ENCODE measurements around the gene SPAG16.

Gene SPAG16

GRCh38 chr2:214104967-214105366, 820.7 kb downstream of the SPAG16 start:
- ATAC-seq (replicated peaks) (no peak), DNase-seq (no peak)
- Mint-ChIP-seq H3K9me3 (peaks cover 6 to 9% of the 10 kb centered on the region in 2 donors), H3K27me3 (no peaks in the 10 kb centered on the region), H3K27ac (no peak overlapping the region), H3K4me3 (no peak overlapping the region), H3K36me3 (ENCODE audit: insufficient read depth) (no peaks in the 10 kb centered on the region), H3K4me1 (ENCODE audit: low read depth in 2 of 2) (no peaks in the 10 kb centered on the region)

- no peaks in the 10 kb centered on the region for H3K36me3 Mint-ChIP-seq (ENCODE audit: insufficient read depth)
- ATAC-seq (replicated peaks) (no peak), DNase-seq (no peak)
- H3K27ac Mint-ChIP-seq: no peak overlapping the region
- H3K27me3 Mint-ChIP-seq: no peaks in the 10 kb centered on the region
- peaks cover 8 to 9% of the 10 kb centered on the region in 2 donors for H3K9me3 Mint-ChIP-seq
- no peak overlapping the region for H3K4me3 Mint-ChIP-seq
- H3K4me1 Mint-ChIP-seq (ENCODE audit: low read depth in 2 of 2): no peaks in the 10 kb centered on the region
These were observed 823.5 kb downstream of the SPAG16 start for GRCh38 chr2:214107726-214108125.

GRCh38 chr2:214108598-214108997, 824.3 kb downstream of the SPAG16 start:
- no peaks in the 10 kb centered on the region for H3K4me1 Mint-ChIP-seq (ENCODE audit: low read depth in 2 of 2)
- DNase-seq (no peak), ATAC-seq (replicated peaks) (no peak)
- H3K27ac Mint-ChIP-seq: no peak overlapping the region
- no peaks in the 10 kb centered on the region for H3K27me3 Mint-ChIP-seq
- no peak overlapping the region for H3K4me3 Mint-ChIP-seq
- no peaks in the 10 kb centered on the region for H3K36me3 Mint-ChIP-seq (ENCODE audit: insufficient read depth)
- peaks cover 6 to 9% of the 10 kb centered on the region in 2 donors for H3K9me3 Mint-ChIP-seq

GRCh38 chr2:214117054-214117453, 832.8 kb downstream of the SPAG16 start:
- no peaks in the 10 kb centered on the region for H3K4me1 Mint-ChIP-seq (ENCODE audit: low read depth in 2 of 2)
- no peaks in the 10 kb centered on the region for H3K27me3 Mint-ChIP-seq
- no peak for ATAC-seq (replicated peaks)
- no peaks in the 10 kb centered on the region for H3K36me3 Mint-ChIP-seq (ENCODE audit: insufficient read depth)
- H3K4me3 Mint-ChIP-seq: no peak overlapping the region
- no peak for DNase-seq
- H3K9me3 Mint-ChIP-seq: peaks cover 9 to 18% of the 10 kb centered on the region in 2 donors
- no peak overlapping the region for H3K27ac Mint-ChIP-seq

- no peak for ATAC-seq (replicated peaks)
- no peak overlapping the region for H3K4me3 Mint-ChIP-seq
- H3K27ac Mint-ChIP-seq: no peak overlapping the region
- H3K9me3 Mint-ChIP-seq: peaks cover 0 to 1% of the 10 kb centered on the region in 2 donors
- no peaks in the 10 kb centered on the region for H3K27me3 Mint-ChIP-seq
- no peaks in the 10 kb centered on the region for H3K4me1 Mint-ChIP-seq (ENCODE audit: low read depth in 2 of 2)
- peaks cover 3% of the 10 kb centered on the region for H3K36me3 Mint-ChIP-seq (ENCODE audit: insufficient read depth)
- no peak for DNase-seq
These were observed 841.9 kb downstream of the SPAG16 start for GRCh38 chr2:214126135-214126534.

GRCh38 chr2:214127170-214127569, 842.9 kb downstream of the SPAG16 start:
- no peak overlapping the region for H3K27ac Mint-ChIP-seq
- ATAC-seq (replicated peaks) (no peak), DNase-seq (no peak)
- no peaks in the 10 kb centered on the region for H3K27me3 Mint-ChIP-seq
- peaks cover 3% of the 10 kb centered on the region for H3K36me3 Mint-ChIP-seq (ENCODE audit: insufficient read depth)
- H3K9me3 Mint-ChIP-seq: peaks cover under 1 to 1% of the 10 kb centered on the region in 2 donors
- no peak overlapping the region for H3K4me3 Mint-ChIP-seq
- H3K4me1 Mint-ChIP-seq (ENCODE audit: low read depth in 2 of 2): no peaks in the 10 kb centered on the region

GRCh38 chr2:214127571-214127970, 843.3 kb downstream of the SPAG16 start:
- H3K9me3 Mint-ChIP-seq: peaks cover 1 to 5% of the 10 kb centered on the region in 2 donors
- H3K27me3 Mint-ChIP-seq: no peaks in the 10 kb centered on the region

GRCh38 chr2:214128040-214128439, 843.8 kb downstream of the SPAG16 start:
- no peaks in the 10 kb centered on the region for H3K27me3 Mint-ChIP-seq
- no peaks in the 10 kb centered on the region for H3K4me1 Mint-ChIP-seq (ENCODE audit: low read depth in 2 of 2)
- peaks cover 1 to 7% of the 10 kb centered on the region in 2 donors for H3K9me3 Mint-ChIP-seq
- DNase-seq: no peak
- no peak for ATAC-seq (replicated peaks)
- H3K36me3 Mint-ChIP-seq (ENCODE audit: insufficient read depth): peaks cover 3% of the 10 kb centered on the region
- H3K27ac Mint-ChIP-seq: no peak overlapping the region
- H3K4me3 Mint-ChIP-seq: no peak overlapping the region

More at GRCh38 chr2:214127571-214127970, 843.3 kb downstream of the SPAG16 start:
- H3K4me1 Mint-ChIP-seq (ENCODE audit: low read depth in 2 of 2): no peaks in the 10 kb centered on the region
- H3K27ac Mint-ChIP-seq: no peak overlapping the region
- H3K4me3 Mint-ChIP-seq: no peak overlapping the region
- peaks cover 3% of the 10 kb centered on the region for H3K36me3 Mint-ChIP-seq (ENCODE audit: insufficient read depth)
- no peak for DNase-seq
- ATAC-seq (replicated peaks): no peak

- Mint-ChIP-seq H3K4me3 (no peak overlapping the region), H3K36me3 (ENCODE audit: insufficient read depth) (peaks cover 3% of the 10 kb centered on the region), H3K4me1 (ENCODE audit: low read depth in 2 of 2) (no peaks in the 10 kb centered on the region), H3K9me3 (peaks cover 1 to 7% of the 10 kb centered on the region in 2 donors), H3K27ac (no peak overlapping the region), H3K27me3 (no peaks in the 10 kb centered on the region)
- ATAC-seq (replicated peaks) (no peak), DNase-seq (no peak)
These were observed 845.9 kb downstream of the SPAG16 start for GRCh38 chr2:214130114-214130513.

GRCh38 chr2:214135966-214136365, 851.7 kb downstream of the SPAG16 start:
- H3K4me3 Mint-ChIP-seq: no peak overlapping the region
- H3K4me1 Mint-ChIP-seq (ENCODE audit: low read depth in 2 of 2): no peaks in the 10 kb centered on the region
- ATAC-seq (replicated peaks) (no peak), DNase-seq (no peak)
- H3K36me3 Mint-ChIP-seq (ENCODE audit: insufficient read depth): no peaks in the 10 kb centered on the region
- no peak overlapping the region for H3K27ac Mint-ChIP-seq
- H3K9me3 Mint-ChIP-seq: peaks cover 0 to 7% of the 10 kb centered on the region in 2 donors
- no peaks in the 10 kb centered on the region for H3K27me3 Mint-ChIP-seq

- no peak overlapping the region for H3K4me3 Mint-ChIP-seq
- H3K4me1 Mint-ChIP-seq (ENCODE audit: low read depth in 2 of 2): no peaks in the 10 kb centered on the region
- H3K27me3 Mint-ChIP-seq: no peaks in the 10 kb centered on the region
- no peaks in the 10 kb centered on the region for H3K9me3 Mint-ChIP-seq
- H3K27ac Mint-ChIP-seq: no peak overlapping the region
- DNase-seq (no peak), ATAC-seq (replicated peaks) (no peak)
- no peaks in the 10 kb centered on the region for H3K36me3 Mint-ChIP-seq (ENCODE audit: insufficient read depth)
These were observed 854.5 kb downstream of the SPAG16 start for GRCh38 chr2:214138779-214139178.

- Mint-ChIP-seq H3K4me3 (no peak overlapping the region), H3K4me1 (ENCODE audit: low read depth in 2 of 2) (no peaks in the 10 kb centered on the region), H3K27ac (no peak overlapping the region), H3K36me3 (ENCODE audit: insufficient read depth) (no peaks in the 10 kb centered on the region), H3K27me3 (no peaks in the 10 kb centered on the region), H3K9me3 (no peaks in the 10 kb centered on the region)
- ATAC-seq (replicated peaks) (no peak), DNase-seq (no peak)
These were observed 855.5 kb downstream of the SPAG16 start for GRCh38 chr2:214139630-214140284.

- no peaks in the 10 kb centered on the region for H3K4me1 Mint-ChIP-seq (ENCODE audit: low read depth in 2 of 2)
- peaks cover 3% of the 10 kb centered on the region for H3K36me3 Mint-ChIP-seq (ENCODE audit: insufficient read depth)
- no peak overlapping the region for H3K27ac Mint-ChIP-seq
- no peak for ATAC-seq (replicated peaks)
- peaks cover 6 to 8% of the 10 kb centered on the region in 2 donors for H3K9me3 Mint-ChIP-seq
- DNase-seq: no peak
- H3K27me3 Mint-ChIP-seq: no peaks in the 10 kb centered on the region
- no peak overlapping the region for H3K4me3 Mint-ChIP-seq
These were observed 872.7 kb downstream of the SPAG16 start for GRCh38 chr2:214156971-214157370.

- H3K9me3 Mint-ChIP-seq: no peaks in the 10 kb centered on the region
- H3K27ac Mint-ChIP-seq: no peak overlapping the region
- no peak overlapping the region for H3K4me3 Mint-ChIP-seq
- H3K36me3 Mint-ChIP-seq (ENCODE audit: insufficient read depth): peaks cover 3% of the 10 kb centered on the region
- DNase-seq: no peak
- H3K27me3 Mint-ChIP-seq: no peaks in the 10 kb centered on the region
- H3K4me1 Mint-ChIP-seq (ENCODE audit: low read depth in 2 of 2): no peaks in the 10 kb centered on the region
- no peak for ATAC-seq (replicated peaks)
These were observed 874.6 kb downstream of the SPAG16 start for GRCh38 chr2:214158851-214159250.
